ENCODE data around the gene TALDO1. TPM values are rescaled to one million over a fixed set of nuclear protein-coding genes. Genes with fewer than 3 reads are reported as not detected.

Gene TALDO1
- total and polyA plus RNA-seq, 2 donors (not counting 3 experiments of a cell fraction or from before 2014, with no cell fraction given), result 211 to 294 TPM

DNA sequence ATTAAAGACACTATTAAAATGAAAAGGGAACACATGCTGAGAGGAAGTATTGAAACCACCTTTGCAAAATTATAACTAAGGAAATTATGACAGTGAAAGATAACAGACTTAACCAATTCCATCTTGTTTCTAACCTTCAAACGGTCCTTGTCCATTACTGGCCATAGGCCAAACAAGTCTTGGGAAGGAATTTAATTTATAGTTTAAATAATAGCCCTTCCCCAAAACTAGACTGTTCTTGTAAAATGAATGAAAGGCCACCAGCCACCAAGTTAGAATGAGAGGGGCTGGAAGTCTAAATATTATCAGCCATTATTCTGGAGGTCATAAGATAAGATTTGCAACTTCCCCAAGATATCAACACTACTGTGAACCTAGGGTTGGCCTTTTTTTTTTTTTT lies 1.8 kb upstream of the TALDO1 start:
- H3K9ac ChIP-seq (replicated peaks; ENCODE audit: extremely low read depth, insufficient read depth, low read length), result no peak overlapping the region
- no TSS peak for BruUV-seq (replicated peaks)
- H3K27me3 ChIP-seq (ENCODE audit: control insufficient read depth in 2 of 2, insufficient read depth in 2 of 2, low read length in 2 of 2), result no peaks in the 10 kb centered on the region
- no peaks in the 10 kb centered on the region for H3K9me1 ChIP-seq (replicated peaks; ENCODE audit: control insufficient read depth, extremely low read depth, insufficient read depth, low read length)
- ChIA-PET POLR2A (no interaction called here), CTCF (interaction anchor here (5.6 kb wide), 1 partner anchor 18 kb away, joined by 26 read pairs; no protein-coding TSS in a partner anchor)
- DNase-seq (ENCODE audit: low read depth, low spot score) (no peak), FAIRE-seq (no peak)
- H2AFZ ChIP-seq (ENCODE audit: low read depth, low read length), result no peak overlapping the region
- intact Hi-C loops (cut with micrococcal nuclease) (no loop called here), dilution Hi-C loops (cut with MboI; ENCODE audit: extremely low pct_ligation_motif_present, low sequenced_read_pairs) (no loop called here)
- H4K20me1 ChIP-seq (replicated peaks; ENCODE audit: control insufficient read depth, extremely low read depth, insufficient read depth, low read length), result no peaks in the 10 kb centered on the region
- H3K27ac ChIP-seq (ENCODE audit: insufficient read depth, low read depth, low read length), result no peak overlapping the region
- H3K9me3 ChIP-seq (replicated peaks; ENCODE audit: control insufficient read depth, insufficient read depth, low read length), result no peaks in the 10 kb centered on the region
- H3K4me3 ChIP-seq (replicated peaks in 1 of 3; ENCODE audit: insufficient read depth in 1 of 3, low read depth in 1 of 3, low read length in 3 of 3), result no peak overlapping the region
- no peak overlapping the region for H3K4me2 ChIP-seq (ENCODE audit: insufficient read depth, low read length)
- H3K36me3 ChIP-seq (ENCODE audit: control insufficient read depth in 2 of 2, extremely low read depth in 1 of 2, insufficient read depth in 2 of 2, low read length in 2 of 2), result no peaks in the 10 kb centered on the region
- TF ChIP-seq, protein P1, sequence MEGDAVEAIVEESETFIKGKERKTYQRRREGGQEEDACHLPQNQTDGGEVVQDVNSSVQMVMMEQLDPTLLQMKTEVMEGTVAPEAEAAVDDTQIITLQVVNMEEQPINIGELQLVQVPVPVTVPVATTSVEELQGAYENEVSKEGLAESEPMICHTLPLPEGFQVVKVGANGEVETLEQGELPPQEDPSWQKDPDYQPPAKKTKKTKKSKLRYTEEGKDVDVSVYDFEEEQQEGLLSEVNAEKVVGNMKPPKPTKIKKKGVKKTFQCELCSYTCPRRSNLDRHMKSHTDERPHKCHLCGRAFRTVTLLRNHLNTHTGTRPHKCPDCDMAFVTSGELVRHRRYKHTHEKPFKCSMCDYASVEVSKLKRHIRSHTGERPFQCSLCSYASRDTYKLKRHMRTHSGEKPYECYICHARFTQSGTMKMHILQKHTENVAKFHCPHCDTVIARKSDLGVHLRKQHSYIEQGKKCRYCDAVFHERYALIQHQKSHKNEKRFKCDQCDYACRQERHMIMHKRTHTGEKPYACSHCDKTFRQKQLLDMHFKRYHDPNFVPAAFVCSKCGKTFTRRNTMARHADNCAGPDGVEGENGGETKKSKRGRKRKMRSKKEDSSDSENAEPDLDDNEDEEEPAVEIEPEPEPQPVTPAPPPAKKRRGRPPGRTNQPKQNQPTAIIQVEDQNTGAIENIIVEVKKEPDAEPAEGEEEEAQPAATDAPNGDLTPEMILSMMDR (IDR thresholded peaks at IDR 0.05; ENCODE audit: extremely low read depth in 1 of 2, insufficient read depth in 1 of 2, low read depth in 1 of 2, low read length in 2 of 2), result no peak
- TF ChIP-seq GATA2 (IDR thresholded peaks at IDR 0.05; ENCODE audit: insufficient read depth, insufficient read length, low read depth, low read length) (no peak), POLR2A (IDR thresholded peaks at IDR 0.05; ENCODE audit: low read depth, low read length) (no peak), MYC (IDR thresholded peaks at IDR 0.05; ENCODE audit: low read depth, low read length) (no peak), FOS (IDR thresholded peaks at IDR 0.05; ENCODE audit: borderline replicate concordance, insufficient read depth, low read length) (no peak), JUN (IDR thresholded peaks at IDR 0.05; ENCODE audit: borderline replicate concordance, insufficient read depth, insufficient read length, low read depth) (no peak), POLR2AphosphoS5 (IDR thresholded peaks at IDR 0.05; ENCODE audit: insufficient read depth, low read depth, low read length) (no peak), EZH2 (IDR thresholded peaks at IDR 0.05; ENCODE audit: borderline replicate concordance, low read depth, low read length, severe bottlenecking) (no peak)
- TF ChIP-seq, protein P2, sequence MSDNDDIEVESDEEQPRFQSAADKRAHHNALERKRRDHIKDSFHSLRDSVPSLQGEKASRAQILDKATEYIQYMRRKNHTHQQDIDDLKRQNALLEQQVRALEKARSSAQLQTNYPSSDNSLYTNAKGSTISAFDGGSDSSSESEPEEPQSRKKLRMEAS (IDR thresholded peaks at IDR 0.05; ENCODE audit: insufficient read depth, insufficient read length), result no peak
- H3K79me2 ChIP-seq (ENCODE audit: control insufficient read depth, insufficient read depth, low read length), result peaks cover 32% of the 10 kb centered on the region
- H3K4me1 ChIP-seq (ENCODE audit: control insufficient read depth, extremely low read depth, insufficient read depth, low read length), result peaks cover 17% of the 10 kb centered on the region

Data from endothelial cell of umbilical vein (primary cell).